HepG2 (cell line): ENCODE results near the gene C21orf58. TPM values are rescaled to one million over a fixed set of nuclear protein-coding genes. Genes with fewer than 3 reads are reported as not detected.

ENCODE experiments used
- ATAC-seq: fragments of 200-7000 bp; cut with Tn5 transposase; 3 replicates; pipeline ENCODE4 v1.9.1; 2020; ENCODE audit warnings: mild to moderate bottlenecking, moderate library complexity
- BruUV-seq: library from RNA; stranded (reverse); fragments of 400-500 nt; replicated peaks from 2 replicates; lab custom pipeline; 2021; lab: Mats Ljungman, UMichigan
- CTCF ChIA-PET: fragments of 300-600 bp; formaldehyde crosslinking; extraction: SDS; loops from one replicate; lab custom pipeline; 2021; ENCODE audit warnings: low total read pairs, inconsistent platforms, low intra/inter-chr PET ratio; lab: Yijun Ruan, JAX
- POLR2A ChIA-PET: fragments of 350-600 bp; sonication (Branson Sonifier 250); formaldehyde crosslinking; loops from one replicate; lab custom pipeline; 2020; ENCODE audit warnings: antibody characterized with exemption, inconsistent platforms; lab: Yijun Ruan, JAX
- DNase-seq: peaks from one replicate; pipeline ENCODE4 v3.0.0-alpha.2; 2015; ENCODE audit warnings: low spot score
- FAIRE-seq: peaks from 3 replicates; lab custom pipeline; 2011; peaks lifted over from hg19 to GRCh38; lab: Jason Lieb, UNC
- H2AFZ ChIP-seq: one replicate; pipeline ENCODE4 v1.6.1; 2011; ENCODE audit warnings: low read length, inconsistent platforms
- H3K27ac ChIP-seq: fragments of 300-600 bp; 3 replicates; pipeline ENCODE4 v1.8.0; 2011; ENCODE audit warnings: mixed run types, mild to moderate bottlenecking, mixed read lengths, low read length, inconsistent platforms; ENCODE audit not compliant: insufficient read depth; ENCODE audit errors: extremely low read length
- H3K27me3 ChIP-seq, 2 experiments: fragments of 200-600 bp in 1 of 2; 2 replicates in 1 of 2; 3 replicates in 1 of 2; pipeline versions ENCODE4 v1.6.0 to v1.8.0; 2011; ENCODE audit warnings: low read length in 2 of 2, mild to moderate bottlenecking in 2 of 2, moderate library complexity in 2 of 2, inconsistent platforms in 1 of 2; ENCODE audit not compliant: insufficient read depth in 2 of 2, control insufficient read depth in 1 of 2
- H3K36me3 ChIP-seq, 2 experiments: fragments of 200-600 bp in 1 of 2; replicated peaks in 1 of 2; 2 replicates in 1 of 2; 3 replicates in 1 of 2; pipeline versions ENCODE4 v1.5.1 to v1.8.0; 2011; ENCODE audit warnings: low read length in 2 of 2, inconsistent platforms in 1 of 2; ENCODE audit not compliant: insufficient read depth in 2 of 2, control insufficient read depth in 1 of 2
- H3K4me1 ChIP-seq: 2 replicates; pipeline ENCODE4 v1.5.1; 2012; ENCODE audit warnings: low read length, inconsistent platforms; ENCODE audit not compliant: insufficient read depth
- H3K4me2 ChIP-seq: 2 replicates; pipeline ENCODE4 v1.6.0; 2011; ENCODE audit warnings: low read depth, low read length, inconsistent platforms
- H3K4me3 ChIP-seq, 3 experiments: fragments of 200-600 bp in 1 of 3; sonication (generic), shearing (Covaris generic) in 1 of 3; replicated peaks in 1 of 3; 2 replicates each; pipeline ENCODE4 v1.5.1; 2011 to 2016; ENCODE audit warnings: low read length in 3 of 3, inconsistent platforms in 2 of 3, low read depth in 2 of 3, mild to moderate bottlenecking in 2 of 3, control low read depth in 1 of 3, mixed read lengths in 1 of 3; ENCODE audit not compliant: insufficient read depth in 1 of 3
- H3K79me2 ChIP-seq: one replicate; pipeline ENCODE4 v1.6.1; 2011; ENCODE audit warnings: low read length, inconsistent platforms; ENCODE audit not compliant: insufficient read depth
- H3K9ac ChIP-seq: 2 replicates; pipeline ENCODE4 v1.6.0; 2011; ENCODE audit warnings: mild to moderate bottlenecking, low read depth, low read length, inconsistent platforms; ENCODE audit not compliant: insufficient read depth
- H3K9me3 ChIP-seq: 2 replicates; pipeline ENCODE4 v1.5.1; 2012; ENCODE audit warnings: mild to moderate bottlenecking, low read length
- H4K20me1 ChIP-seq: 2 replicates; pipeline ENCODE4 v1.6.0; 2011; ENCODE audit warnings: inconsistent platforms, mild to moderate bottlenecking, low read length, moderate library complexity; ENCODE audit not compliant: insufficient read depth
- DNMT1 ChIP-seq: sonication (generic); formaldehyde crosslinking; IDR thresholded peaks from 2 replicates; pipeline ENCODE4 v1.5.1; 2020; ENCODE audit warnings: mild to moderate bottlenecking, missing genetic modification reagents
- PHB2 ChIP-seq: fragments of 450-650 bp; IDR thresholded peaks from 2 replicates; pipeline ENCODE4 v1.6.1; 2018; ENCODE audit not compliant: partially characterized antibody
- RBM22 ChIP-seq: fragments of 200-400 bp; formaldehyde crosslinking; optimal IDR thresholded peaks from 2 replicates; pipeline ENCODE3; 2017; ENCODE audit warnings: mild to moderate bottlenecking, low read length, moderate library complexity
- RORA ChIP-seq: sonication (generic); formaldehyde crosslinking; IDR thresholded peaks from 2 replicates; pipeline ENCODE4 v1.5.0; 2020; ENCODE audit warnings: mild to moderate bottlenecking, missing genetic modification reagents, moderate library complexity
- TAF15 ChIP-seq: fragments of 200-400 bp; formaldehyde crosslinking; IDR thresholded peaks from one replicate; pipeline ENCODE4 v1.6.1; 2018; ENCODE audit warnings: mild to moderate bottlenecking, low read depth, low read length; ENCODE audit not compliant: poor library complexity, severe bottlenecking
- TARDBP ChIP-seq: sonication (generic); formaldehyde crosslinking; IDR thresholded peaks from 2 replicates; pipeline ENCODE4 v1.8.0; 2022; ENCODE audit warnings: mild to moderate bottlenecking, missing genetic modification reagents
- THYN1 ChIP-seq: sonication (generic); formaldehyde crosslinking; IDR thresholded peaks from 2 replicates; pipeline ENCODE4 v1.8.1; 2023; ENCODE audit warnings: low read depth, mild to moderate bottlenecking, moderate library complexity, missing genetic modification reagents, borderline replicate concordance
- TP53 ChIP-seq: sonication (generic); formaldehyde crosslinking; conservative IDR thresholded peaks from 2 replicates; pipeline ENCODE4 v1.4.0; 2020; ENCODE audit warnings: missing genetic modification reagents
- XBP1 ChIP-seq: sonication (generic); formaldehyde crosslinking; IDR thresholded peaks from 2 replicates; pipeline ENCODE4 v1.5.0; 2020; ENCODE audit warnings: missing genetic modification reagents
- XRCC5 ChIP-seq: fragments of 200-400 bp; formaldehyde crosslinking; optimal IDR thresholded peaks from 2 replicates; pipeline ENCODE3; 2017; ENCODE audit warnings: mild to moderate bottlenecking, low read length
- ZFY ChIP-seq: sonication (generic); formaldehyde crosslinking; IDR thresholded peaks from 2 replicates; pipeline ENCODE4 v1.4.0; 2020; ENCODE audit warnings: missing genetic modification reagents
- ZNF10 ChIP-seq: sonication (generic); formaldehyde crosslinking; IDR thresholded peaks from 2 replicates; pipeline ENCODE4 v1.4.0; 2020; ENCODE audit warnings: mild to moderate bottlenecking, low read depth, missing genetic modification reagents, borderline replicate concordance
- ZNF235 ChIP-seq: sonication (generic); formaldehyde crosslinking; IDR thresholded peaks from 2 replicates; pipeline ENCODE4 v1.8.1; 2023; ENCODE audit warnings: mild to moderate bottlenecking, missing genetic modification reagents, borderline replicate concordance
- ZNF776 ChIP-seq: sonication (generic); formaldehyde crosslinking; IDR thresholded peaks from 2 replicates; pipeline ENCODE4 v1.4.0; 2020; ENCODE audit warnings: mild to moderate bottlenecking, missing genetic modification reagents
- WGBS: methylation state at CpG from one replicate; pipeline ENCODE4 v1.1.6; 2017; ENCODE audit warnings: low lambda C conversion rate; 5-methylcytosine and 5-hydroxymethylcytosine counted together
- in situ Hi-C: cut with HindIII; loops from 2 replicates; pipeline ENCODE4 v1.10.0; 2017; ENCODE audit warnings: low pct_unique_long_range_greater_than_20kb; ENCODE audit not compliant: extremely low pct_ligation_motif_present
- intact Hi-C: fragments of 100-400 bp; cut with micrococcal nuclease; formaldehyde crosslinking; loops from one replicate; pipeline ENCODE4 v1.10.0; 2022; ENCODE audit not compliant: unreplicated experiment
- polyA plus RNA-seq, 8 experiments: library from polyadenylated mRNA; depleted of rRNA in 3 of 8; stranded (reverse) in 7 of 8; unstranded in 1 of 8; fragments of >200 nt; fragmentation: Illumina TruSeq in 4 of 8; extraction: Trizol in 4 of 8; gene quantifications; 2 replicates each; pipeline versions ENCODE4 v1.2.1 to v1.2.3, GENCODE V29; 2011 to 2016; ENCODE audit warnings: low read depth in 4 of 8, missing spikeins in 1 of 8, mixed read lengths in 1 of 8; ENCODE audit not compliant: insufficient read depth in 1 of 8
- total RNA-seq, 5 experiments: library from RNA; depleted of rRNA; stranded (reverse); fragments of >200 nt; fragmentation: Illumina TruSeq; extraction: Trizol; gene quantifications; 2 replicates each; pipeline ENCODE4 v1.2.3, GENCODE V29; 2016; ENCODE audit warnings: low read depth in 1 of 5
- TF ChIP-seq, protein P1 (sequence below): sonication (generic); formaldehyde crosslinking; IDR thresholded peaks from 2 replicates; pipeline ENCODE4 v1.4.0; 2020; ENCODE audit warnings: mild to moderate bottlenecking, missing genetic modification reagents
- TF ChIP-seq, protein P2 (sequence below): sonication (generic); formaldehyde crosslinking; IDR thresholded peaks from 2 replicates; pipeline ENCODE4 v1.4.0; 2020; ENCODE audit warnings: mild to moderate bottlenecking, missing genetic modification reagents, borderline replicate concordance
- TF ChIP-seq, protein P3 (sequence below): sonication (generic); IDR thresholded peaks from 2 replicates; pipeline ENCODE4 v1.6.1; 2016; ENCODE audit warnings: low read depth, borderline replicate concordance

The C21orf58 gene
- total and polyA plus RNA-seq, 2 of the 13 experiments (the other 11 are each of a cell fraction or from before 2014, with no cell fraction given) = 3.5 to 6.8 TPM

DNA sequence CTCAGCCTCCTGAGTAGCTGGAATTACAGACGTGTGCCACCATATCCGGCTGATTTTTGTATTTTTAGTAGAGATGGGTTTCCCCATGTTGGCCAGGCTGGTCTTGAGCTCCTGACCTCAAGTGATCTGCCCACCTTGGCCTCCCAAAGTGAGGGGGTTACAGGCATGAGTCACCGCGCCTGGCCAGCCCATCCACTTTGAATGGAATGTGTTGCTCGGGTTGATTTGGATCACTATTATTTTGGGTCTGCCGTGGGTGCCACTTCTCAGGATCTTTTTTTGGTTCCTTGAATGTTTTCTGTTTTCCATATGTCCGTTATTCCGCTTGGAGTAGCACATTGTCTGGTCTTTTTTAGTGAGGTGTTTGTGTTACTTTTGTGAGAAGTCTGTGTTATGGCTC is 17.3 kb upstream of the C21orf58 start:
- H3K36me3 ChIP-seq = peaks cover 6 to 38% of the 10 kb centered on the region in 2 experiments

DNA sequence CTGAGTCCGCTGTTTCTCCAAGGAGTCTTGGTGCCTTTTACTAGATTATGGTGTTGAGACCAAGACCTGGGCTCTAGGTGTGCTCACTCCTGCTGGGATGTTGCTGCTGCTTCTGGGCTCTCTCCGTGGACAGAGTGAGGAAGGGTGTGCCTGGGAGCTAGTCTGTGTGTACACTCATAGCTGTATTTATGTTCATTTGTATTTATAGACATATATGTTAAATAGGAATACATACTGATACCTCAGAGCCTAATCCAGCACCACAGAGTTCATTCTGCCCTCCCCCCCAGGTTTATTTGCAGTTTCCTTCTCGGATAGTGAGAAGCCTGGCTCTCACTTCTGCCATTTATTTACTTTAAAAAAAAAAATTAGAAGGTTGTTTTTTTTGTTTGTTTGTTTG is 12.9 kb upstream of the C21orf58 start:
- Histone ChIP-seq H4K20me1 (no peaks in the 10 kb centered on the region), H3K4me1 (no peaks in the 10 kb centered on the region), H3K79me2 (peaks cover 4% of the 10 kb centered on the region), H3K4me3 (no peak overlapping the region), H2AFZ (no peak overlapping the region), H3K4me2 (no peak overlapping the region), H3K9ac (no peak overlapping the region), H3K27ac (no peak overlapping the region), H3K9me3 (no peaks in the 10 kb centered on the region), H3K36me3 (peaks cover 8 to 45% of the 10 kb centered on the region in 2 experiments), H3K27me3 (no peaks in the 10 kb centered on the region)
- ChIA-PET POLR2A (no interaction called here), CTCF (no interaction called here)
- in situ Hi-C loops (no loop called here), intact Hi-C loops (no loop called here)
- 93% methylated on average over 3 of the region's 3 CpGs for WGBS
- DNase-seq (no peak), ATAC-seq (no peak), FAIRE-seq (no peak)
- BruUV-seq = no TSS peak
- TF ChIP-seq ZNF10 (CRISPR knock-in tag) (no peak), TP53 (no peak), DNMT1 (CRISPR knock-in tag) (no peak), TARDBP (CRISPR knock-in tag) (no peak), ZFY (CRISPR knock-in tag) (no peak), ZNF776 (no peak), XBP1 (no peak), RORA (no peak), XRCC5 (no peak), ZNF235 (CRISPR knock-in tag) (no peak), RBM22 (no peak)
- TF ChIP-seq, protein P1, sequence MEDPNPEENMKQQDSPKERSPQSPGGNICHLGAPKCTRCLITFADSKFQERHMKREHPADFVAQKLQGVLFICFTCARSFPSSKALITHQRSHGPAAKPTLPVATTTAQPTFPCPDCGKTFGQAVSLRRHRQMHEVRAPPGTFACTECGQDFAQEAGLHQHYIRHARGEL (CRISPR knock-in tag) = no peak
- TF ChIP-seq, protein P2, sequence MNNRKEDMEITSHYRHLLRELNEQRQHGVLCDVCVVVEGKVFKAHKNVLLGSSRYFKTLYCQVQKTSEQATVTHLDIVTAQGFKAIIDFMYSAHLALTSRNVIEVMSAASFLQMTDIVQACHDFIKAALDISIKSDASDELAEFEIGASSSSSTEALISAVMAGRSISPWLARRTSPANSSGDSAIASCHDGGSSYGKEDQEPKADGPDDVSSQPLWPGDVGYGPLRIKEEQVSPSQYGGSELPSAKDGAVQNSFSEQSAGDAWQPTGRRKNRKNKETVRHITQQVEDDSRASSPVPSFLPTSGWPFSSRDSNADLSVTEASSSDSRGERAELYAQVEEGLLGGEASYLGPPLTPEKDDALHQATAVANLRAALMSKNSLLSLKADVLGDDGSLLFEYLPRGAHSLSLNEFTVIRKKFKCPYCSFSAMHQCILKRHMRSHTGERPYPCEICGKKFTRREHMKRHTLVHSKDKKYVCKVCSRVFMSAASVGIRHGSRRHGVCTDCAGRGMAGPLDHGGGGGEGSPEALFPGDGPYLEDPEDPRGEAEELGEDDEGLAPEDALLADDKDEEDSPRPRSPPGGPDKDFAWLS (CRISPR knock-in tag) = no peak
- TF ChIP-seq, protein P3, sequence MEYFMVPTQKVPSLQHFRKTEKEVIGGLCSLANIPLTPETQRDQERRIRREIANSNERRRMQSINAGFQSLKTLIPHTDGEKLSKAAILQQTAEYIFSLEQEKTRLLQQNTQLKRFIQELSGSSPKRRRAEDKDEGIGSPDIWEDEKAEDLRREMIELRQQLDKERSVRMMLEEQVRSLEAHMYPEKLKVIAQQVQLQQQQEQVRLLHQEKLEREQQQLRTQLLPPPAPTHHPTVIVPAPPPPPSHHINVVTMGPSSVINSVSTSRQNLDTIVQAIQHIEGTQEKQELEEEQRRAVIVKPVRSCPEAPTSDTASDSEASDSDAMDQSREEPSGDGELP = no peak

More for the DNA sequence above, 17.3 kb upstream of the C21orf58 start:
- Histone ChIP-seq H4K20me1 (no peaks in the 10 kb centered on the region), H3K79me2 (peaks cover 7% of the 10 kb centered on the region)
- ChIA-PET CTCF (no interaction called here), POLR2A (no interaction called here)
- TF ChIP-seq PHB2 (no peak), TAF15 (no peak), THYN1 (no peak)
- TF ChIP-seq, all 625 proteins: peak for 0
- DNase-seq = no peak
- ATAC-seq = no peak
- H3K9ac ChIP-seq = no peak overlapping the region
- in situ Hi-C loops = no loop called here
- no peak for FAIRE-seq
- no peak overlapping the region for H3K27ac ChIP-seq
- H3K27me3 ChIP-seq = no peaks in the 10 kb centered on the region
- H3K4me1 ChIP-seq = no peaks in the 10 kb centered on the region
- 98% methylated on average over 6 of the region's 8 CpGs for WGBS
- H3K4me2 ChIP-seq = no peak overlapping the region
- H3K9me3 ChIP-seq = no peaks in the 10 kb centered on the region
- intact Hi-C loops = no loop called here
- H2AFZ ChIP-seq = no peak overlapping the region
- BruUV-seq = no TSS peak
- no peak overlapping the region for H3K4me3 ChIP-seq
